HFF-Myc (cell line): ENCODE measurements around the gene SETD3.

Experiments
- DNase-seq: peaks from one replicate; pipeline ENCODE4 v3.0.0-alpha.2; 2011; ENCODE audit warnings: low read depth; ENCODE audit errors: extremely low read depth
- H3K4me3 ChIP-seq: replicated peaks from 2 replicates; pipeline ENCODE4 v1.5.1; 2011; ENCODE audit warnings: low read depth, mild to moderate bottlenecking, control low read depth, low read length
- TF ChIP-seq, protein P1 (sequence below): IDR thresholded peaks from 2 replicates; pipeline ENCODE4 v1.5.1; 2012; ENCODE audit warnings: mild to moderate bottlenecking, low read depth, low read length, control low read depth; ENCODE audit errors: missing control alignments

SETD3 gene

GRCh38 chr14:99425272-99425681 lies 55.4 kb downstream of the SETD3 start:
- TF ChIP-seq, protein P1, sequence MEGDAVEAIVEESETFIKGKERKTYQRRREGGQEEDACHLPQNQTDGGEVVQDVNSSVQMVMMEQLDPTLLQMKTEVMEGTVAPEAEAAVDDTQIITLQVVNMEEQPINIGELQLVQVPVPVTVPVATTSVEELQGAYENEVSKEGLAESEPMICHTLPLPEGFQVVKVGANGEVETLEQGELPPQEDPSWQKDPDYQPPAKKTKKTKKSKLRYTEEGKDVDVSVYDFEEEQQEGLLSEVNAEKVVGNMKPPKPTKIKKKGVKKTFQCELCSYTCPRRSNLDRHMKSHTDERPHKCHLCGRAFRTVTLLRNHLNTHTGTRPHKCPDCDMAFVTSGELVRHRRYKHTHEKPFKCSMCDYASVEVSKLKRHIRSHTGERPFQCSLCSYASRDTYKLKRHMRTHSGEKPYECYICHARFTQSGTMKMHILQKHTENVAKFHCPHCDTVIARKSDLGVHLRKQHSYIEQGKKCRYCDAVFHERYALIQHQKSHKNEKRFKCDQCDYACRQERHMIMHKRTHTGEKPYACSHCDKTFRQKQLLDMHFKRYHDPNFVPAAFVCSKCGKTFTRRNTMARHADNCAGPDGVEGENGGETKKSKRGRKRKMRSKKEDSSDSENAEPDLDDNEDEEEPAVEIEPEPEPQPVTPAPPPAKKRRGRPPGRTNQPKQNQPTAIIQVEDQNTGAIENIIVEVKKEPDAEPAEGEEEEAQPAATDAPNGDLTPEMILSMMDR = no peak
- no peak for DNase-seq
- no peak overlapping the region for H3K4me3 ChIP-seq

- TF ChIP-seq, protein P1 = no peak
- no peak for DNase-seq
- H3K4me3 ChIP-seq = no peak overlapping the region
Observed at GRCh38 chr14:99424306-99424877, 56.3 kb downstream of the SETD3 start.

GRCh38 chr14:99423434-99423833 lies 57.2 kb downstream of the SETD3 start:
- DNase-seq = no peak
- TF ChIP-seq, protein P1 = no peak

GRCh38 chr14:99422228-99423010 lies 58.2 kb downstream of the SETD3 start:
- DNase-seq = no peak
- TF ChIP-seq, protein P1 = no peak
- no peak overlapping the region for H3K4me3 ChIP-seq

More at GRCh38 chr14:99423434-99423833, 57.2 kb downstream of the SETD3 start:
- no peak overlapping the region for H3K4me3 ChIP-seq

- DNase-seq = peak; percentile 87
- TF ChIP-seq, protein P1 = no peak
- no peak overlapping the region for H3K4me3 ChIP-seq
Observed at GRCh38 chr14:99420711-99421110, 59.9 kb downstream of the SETD3 start.

- TF ChIP-seq, protein P1 = no peak
- H3K4me3 ChIP-seq = no peak overlapping the region
- no peak for DNase-seq
Observed at GRCh38 chr14:99419905-99420304, 60.8 kb downstream of the SETD3 start.
